ENCODE data around the gene PLAGL2.
A peak's percentile ranks its signal among the peaks of the same experiment; 100 is the strongest.

Gene PLAGL2

DNA sequence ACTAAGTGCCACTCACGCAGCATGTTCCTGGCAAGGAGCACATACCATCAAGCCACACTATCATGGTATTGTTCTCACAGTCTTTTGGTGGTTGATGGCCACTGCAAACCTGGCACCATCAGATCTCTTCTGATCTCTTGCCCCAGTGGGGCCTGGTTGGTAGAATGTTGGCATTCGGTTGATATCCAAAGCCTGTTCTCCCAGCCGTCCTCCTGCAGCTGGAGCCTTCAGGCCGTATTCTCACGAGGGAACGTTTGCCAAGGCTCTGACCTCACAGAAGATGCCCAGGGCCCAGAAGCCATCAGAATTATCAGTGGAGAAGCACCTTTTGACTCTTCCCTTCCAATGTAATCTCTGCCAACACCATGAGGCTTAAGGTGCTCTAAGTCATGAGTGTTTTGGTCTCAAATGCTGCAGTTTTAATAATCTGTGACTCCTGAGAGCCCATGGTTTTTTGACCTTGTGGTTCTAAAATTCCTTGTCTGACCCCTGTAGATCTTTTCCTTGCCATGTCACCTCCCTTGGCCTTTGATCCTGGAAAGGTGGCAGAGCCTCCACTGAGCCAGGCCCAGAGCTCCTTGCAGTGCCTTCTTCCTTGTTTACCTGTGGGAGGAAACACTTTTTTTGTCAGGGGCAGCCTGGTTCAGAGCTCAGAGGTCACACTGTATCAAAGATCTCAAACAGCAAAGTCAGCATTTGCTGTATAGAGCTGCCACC lies 27.9 kb upstream of the PLAGL2 start:
- Mint-ChIP-seq H3K36me3 (peaks cover 34% of the 10 kb centered on the region), H3K4me1 (peaks cover 50% of the 10 kb centered on the region), H3K4me3 (no peak overlapping the region), H3K9me3 (no peaks in the 10 kb centered on the region), H3K27me3 (no peaks in the 10 kb centered on the region), H3K27ac (peak overlapping the region; percentile 96)

DNA sequence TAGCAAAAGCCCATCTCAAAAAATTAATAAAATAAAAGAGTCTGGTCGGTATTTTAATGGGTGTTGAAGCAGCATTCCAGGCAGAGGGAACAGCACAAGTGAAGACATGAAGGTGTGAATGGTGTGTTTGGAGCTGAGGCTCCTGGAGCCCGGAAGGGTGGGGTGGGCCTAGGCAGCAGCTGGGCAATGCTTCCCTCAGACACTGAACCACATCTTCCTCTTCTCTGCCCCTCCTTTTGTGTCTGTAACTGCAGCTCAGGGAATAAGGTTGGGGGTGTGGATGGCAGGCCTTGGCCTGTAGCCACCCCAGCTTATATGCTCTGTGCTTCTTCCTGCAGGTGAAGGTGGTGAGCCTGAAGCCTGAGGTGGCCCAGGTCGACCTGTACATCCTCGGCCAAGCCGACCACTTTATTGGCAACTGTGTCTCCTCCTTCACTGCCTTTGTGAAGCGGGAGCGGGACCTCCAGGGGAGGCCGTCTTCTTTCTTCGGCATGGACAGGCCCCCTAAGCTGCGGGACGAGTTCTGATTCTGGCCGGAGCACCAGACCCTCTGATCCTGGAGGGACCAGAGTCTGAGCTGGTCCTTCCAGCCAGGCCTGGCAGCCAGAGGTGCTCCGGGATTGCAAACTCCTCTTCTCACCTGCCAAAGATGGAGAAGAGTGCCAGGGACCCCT lies 26.7 kb upstream of the PLAGL2 start:
- Mint-ChIP-seq H3K27ac (peak overlapping the region; percentile 62), H3K4me3 (no peak overlapping the region), H3K36me3 (peaks cover 34% of the 10 kb centered on the region), H3K4me1 (peaks cover 41% of the 10 kb centered on the region), H3K27me3 (no peaks in the 10 kb centered on the region), H3K9me3 (no peaks in the 10 kb centered on the region)

DNA sequence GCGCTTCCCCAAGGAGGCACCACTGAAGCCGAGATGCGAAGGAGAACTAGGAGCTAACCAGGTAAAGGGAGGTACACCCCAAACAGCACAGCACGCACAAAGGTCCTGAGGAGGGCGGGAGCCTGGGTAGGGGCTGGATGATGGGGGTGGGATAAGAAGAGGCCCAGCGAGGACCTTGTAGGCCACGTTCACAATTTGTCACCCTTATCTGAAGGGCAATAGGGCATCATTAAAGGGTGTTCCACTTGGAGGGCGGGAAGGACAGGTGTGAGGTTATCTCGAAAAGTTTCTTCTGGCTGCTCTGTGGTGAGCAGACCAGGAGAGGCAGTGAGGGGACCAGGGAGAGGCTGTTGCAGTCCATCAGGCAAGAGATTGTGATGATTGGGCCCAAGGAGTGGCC lies 25.7 kb upstream of the PLAGL2 start:
- peak overlapping the region; percentile 62 for H3K4me3 Mint-ChIP-seq
- H3K4me1 Mint-ChIP-seq = peaks cover 44% of the 10 kb centered on the region
- H3K9me3 Mint-ChIP-seq = no peaks in the 10 kb centered on the region
- H3K27ac Mint-ChIP-seq = peak overlapping the region; percentile 97
- no peaks in the 10 kb centered on the region for H3K27me3 Mint-ChIP-seq
- H3K36me3 Mint-ChIP-seq = peaks cover 39% of the 10 kb centered on the region

DNA sequence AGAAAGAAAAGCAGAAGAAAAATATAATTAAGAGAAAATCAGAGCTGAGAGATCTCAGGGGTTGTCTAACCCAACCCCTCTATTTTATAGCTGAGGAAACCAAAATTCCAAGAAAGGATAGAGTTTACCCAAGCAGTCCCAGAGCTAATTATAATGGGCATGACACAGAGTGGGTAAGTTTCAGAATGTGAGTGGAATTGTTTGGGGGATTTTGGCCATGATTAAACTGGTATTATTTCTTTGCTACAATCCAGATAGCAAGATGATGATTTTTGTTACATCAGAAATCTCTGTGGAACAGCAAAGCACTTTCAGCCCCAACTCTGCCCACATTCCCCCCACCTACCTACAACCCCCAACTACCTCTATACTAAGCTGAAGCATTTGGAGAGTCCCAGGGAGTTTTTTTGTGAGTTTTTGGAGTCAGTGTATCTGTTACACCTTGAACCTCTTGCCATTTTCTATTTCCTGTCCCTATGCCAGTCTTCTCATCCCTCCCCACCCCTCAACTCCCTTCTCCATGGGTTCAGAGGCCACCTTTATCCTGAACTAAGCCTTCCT lies 24.9 kb upstream of the PLAGL2 start:
- Mint-ChIP-seq H3K27ac (peak overlapping the region; percentile 97), H3K4me3 (peak overlapping the region; percentile 62), H3K36me3 (peaks cover 39% of the 10 kb centered on the region), H3K9me3 (no peaks in the 10 kb centered on the region), H3K27me3 (no peaks in the 10 kb centered on the region), H3K4me1 (peaks cover 43% of the 10 kb centered on the region)

DNA sequence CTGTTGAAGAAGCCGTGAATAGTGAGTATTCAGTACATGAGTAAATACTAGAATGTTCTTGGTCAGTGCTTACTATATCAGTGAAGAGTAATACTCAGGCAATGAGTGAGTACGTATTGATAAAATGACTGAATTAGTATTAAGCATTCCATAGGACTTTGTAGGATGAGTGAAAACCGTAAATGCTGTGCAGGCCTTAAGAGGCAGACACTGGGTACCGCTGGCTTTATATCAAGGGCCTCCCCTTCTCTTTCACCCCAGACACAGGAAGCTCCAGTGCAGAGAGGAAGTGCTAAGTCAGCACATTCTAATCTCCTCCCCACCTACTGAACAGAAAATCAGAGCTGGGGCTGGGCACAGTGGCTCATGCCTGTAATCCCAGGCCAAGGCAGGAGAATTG lies 24.3 kb upstream of the PLAGL2 start:
- no peaks in the 10 kb centered on the region for H3K27me3 Mint-ChIP-seq
- H3K9me3 Mint-ChIP-seq = no peaks in the 10 kb centered on the region
- peak overlapping the region; percentile 97 for H3K27ac Mint-ChIP-seq
- peak overlapping the region; percentile 62 for H3K4me3 Mint-ChIP-seq
- peaks cover 36% of the 10 kb centered on the region for H3K36me3 Mint-ChIP-seq
- H3K4me1 Mint-ChIP-seq = peaks cover 38% of the 10 kb centered on the region

DNA sequence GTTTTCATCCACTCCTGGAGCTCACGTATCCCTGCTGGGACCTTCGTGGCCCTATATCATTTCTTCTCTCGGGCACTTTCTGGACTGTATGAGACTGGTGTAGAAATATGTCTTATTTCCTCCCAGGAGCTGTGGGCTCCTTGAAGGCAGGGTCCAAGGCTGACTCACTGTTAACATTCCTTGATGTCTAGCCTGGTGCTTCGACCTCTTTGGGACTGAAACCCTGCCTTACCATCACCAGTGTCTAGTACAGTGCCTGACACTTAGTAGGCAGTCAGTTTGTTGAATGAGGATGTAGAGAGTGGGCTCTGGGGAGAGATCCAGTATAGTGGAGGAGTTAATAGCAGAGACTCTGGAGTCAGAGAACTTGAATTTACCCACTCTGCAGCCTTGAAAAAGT lies 23.7 kb upstream of the PLAGL2 start:
- peak overlapping the region; percentile 62 for H3K4me3 Mint-ChIP-seq
- H3K36me3 Mint-ChIP-seq = peaks cover 38% of the 10 kb centered on the region
- peak overlapping the region; percentile 97 for H3K27ac Mint-ChIP-seq
- no peaks in the 10 kb centered on the region for H3K9me3 Mint-ChIP-seq
- H3K27me3 Mint-ChIP-seq = no peaks in the 10 kb centered on the region
- H3K4me1 Mint-ChIP-seq = peaks cover 38% of the 10 kb centered on the region

DNA sequence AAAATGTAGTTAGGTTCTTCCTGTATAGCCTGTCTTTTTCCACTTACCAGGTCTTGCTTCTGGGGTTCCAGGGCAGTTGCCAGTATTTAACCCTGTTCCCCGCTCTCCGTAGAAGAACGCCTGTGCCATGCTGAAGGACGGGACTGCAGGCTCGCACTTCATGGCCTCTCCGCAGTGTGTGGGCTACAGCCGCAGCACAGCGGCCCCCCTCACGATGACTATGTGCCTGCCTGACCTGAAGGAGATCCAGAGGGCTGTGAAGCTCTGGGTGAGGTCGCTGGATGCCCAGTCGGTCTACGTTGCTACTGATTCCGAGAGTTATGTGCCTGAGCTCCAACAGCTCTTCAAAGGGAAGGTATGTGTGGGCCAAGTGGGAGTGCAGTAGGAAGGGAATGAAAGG lies 23.2 kb upstream of the PLAGL2 start:
- Mint-ChIP-seq H3K27me3 (no peaks in the 10 kb centered on the region), H3K9me3 (no peaks in the 10 kb centered on the region), H3K27ac (peak overlapping the region; percentile 25), H3K36me3 (peaks cover 37% of the 10 kb centered on the region), H3K4me3 (no peak overlapping the region), H3K4me1 (peaks cover 38% of the 10 kb centered on the region)

DNA sequence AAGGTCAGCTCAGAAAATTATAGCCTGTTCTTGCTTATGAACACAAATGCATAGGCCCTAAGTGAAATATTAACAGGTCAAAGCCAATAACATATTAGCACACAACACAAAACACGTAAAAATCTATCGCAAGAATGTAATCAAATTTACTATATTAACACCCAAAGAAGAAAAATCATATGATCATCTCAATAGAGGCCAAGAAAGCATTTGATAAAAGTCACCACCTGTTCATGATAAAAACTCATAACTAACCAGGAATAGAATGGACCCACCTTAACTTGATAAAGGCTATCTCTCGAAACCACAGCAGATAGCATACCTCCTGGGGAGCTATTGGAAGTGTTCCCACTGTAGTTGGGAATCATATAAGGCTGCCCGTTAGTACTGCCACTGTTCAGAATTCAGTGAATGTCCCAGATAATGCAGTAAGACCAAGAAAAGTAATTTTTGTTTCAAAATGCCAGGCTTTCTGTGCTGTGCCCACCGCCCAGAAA lies 21.8 kb upstream of the PLAGL2 start:
- no peak overlapping the region for H3K4me3 Mint-ChIP-seq
- H3K27me3 Mint-ChIP-seq = no peaks in the 10 kb centered on the region
- peaks cover 33% of the 10 kb centered on the region for H3K36me3 Mint-ChIP-seq
- peaks cover 38% of the 10 kb centered on the region for H3K4me1 Mint-ChIP-seq
- no peaks in the 10 kb centered on the region for H3K9me3 Mint-ChIP-seq
- peak overlapping the region; percentile 86 for H3K27ac Mint-ChIP-seq

DNA sequence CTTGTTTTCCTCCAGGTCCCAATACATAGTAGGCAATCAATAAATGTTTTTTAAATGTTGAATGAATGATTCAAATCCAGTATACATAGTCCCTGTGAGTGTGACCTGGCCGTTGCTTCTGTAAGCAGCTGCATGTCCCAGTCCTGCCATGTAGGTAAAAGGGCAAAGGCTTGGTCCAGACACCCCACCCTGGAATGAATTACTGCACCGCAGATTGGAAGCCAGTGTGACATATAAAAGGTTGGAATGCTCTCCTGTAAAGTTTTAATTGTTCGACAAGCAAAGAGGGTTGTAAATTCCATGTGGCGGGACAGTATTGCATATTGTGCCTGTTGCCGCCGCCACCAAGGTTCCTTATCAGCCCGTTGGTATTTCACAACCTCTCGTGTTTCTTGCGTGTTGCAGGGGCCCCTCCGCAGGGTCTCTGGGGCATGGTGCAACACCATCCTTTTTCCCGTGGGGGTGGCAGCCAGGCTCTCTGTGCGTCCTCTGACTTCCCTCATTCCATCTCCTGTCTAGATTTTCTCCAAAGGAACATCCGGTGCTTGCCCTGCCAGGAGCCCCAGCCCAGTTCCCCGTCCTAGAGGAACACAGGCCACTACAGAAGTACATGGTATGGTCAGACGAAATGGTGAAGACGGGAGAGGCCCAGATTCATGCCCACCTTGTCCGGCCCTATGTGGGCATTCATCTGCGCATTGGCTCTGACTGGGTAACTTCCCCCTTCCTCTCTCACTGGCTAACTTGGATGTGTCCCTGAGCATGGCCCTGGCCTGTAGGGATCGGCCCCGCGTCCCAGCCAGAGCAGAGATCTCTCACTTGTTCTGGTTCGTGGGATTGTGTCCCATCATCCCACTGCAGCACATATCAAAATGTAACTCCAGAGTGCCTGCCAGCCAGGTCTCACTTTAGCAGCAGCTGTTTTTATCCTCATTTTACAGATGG lies 20.5 kb upstream of the PLAGL2 start:
- Mint-ChIP-seq H3K4me1 (peaks cover 33% of the 10 kb centered on the region), H3K27ac (peak overlapping the region; percentile 46), H3K27me3 (no peaks in the 10 kb centered on the region), H3K9me3 (no peaks in the 10 kb centered on the region), H3K4me3 (no peak overlapping the region), H3K36me3 (peaks cover 27% of the 10 kb centered on the region)

DNA sequence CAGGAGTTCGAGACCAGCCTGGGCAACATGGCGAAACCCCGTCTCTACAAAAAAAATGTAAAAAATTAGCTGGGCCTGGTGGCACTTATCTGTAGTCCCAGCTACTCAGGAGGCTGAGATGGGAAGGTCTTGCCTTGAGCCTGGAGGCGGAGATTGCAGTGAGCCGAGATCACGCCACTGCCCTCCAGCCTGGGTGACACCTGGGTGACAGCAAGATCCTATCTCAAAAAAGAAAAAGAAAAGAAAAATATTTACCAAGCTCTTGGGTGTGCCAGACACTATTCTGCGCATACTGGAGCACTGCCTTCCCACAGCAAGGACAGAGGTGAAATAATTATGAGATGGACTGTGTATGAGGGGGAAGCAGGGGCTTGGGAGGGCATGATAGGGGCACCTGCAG lies 19.8 kb upstream of the PLAGL2 start:
- Mint-ChIP-seq H3K27me3 (no peaks in the 10 kb centered on the region), H3K36me3 (peaks cover 21% of the 10 kb centered on the region), H3K9me3 (no peaks in the 10 kb centered on the region), H3K4me3 (no peak overlapping the region), H3K27ac (no peak overlapping the region), H3K4me1 (peaks cover 26% of the 10 kb centered on the region)

DNA sequence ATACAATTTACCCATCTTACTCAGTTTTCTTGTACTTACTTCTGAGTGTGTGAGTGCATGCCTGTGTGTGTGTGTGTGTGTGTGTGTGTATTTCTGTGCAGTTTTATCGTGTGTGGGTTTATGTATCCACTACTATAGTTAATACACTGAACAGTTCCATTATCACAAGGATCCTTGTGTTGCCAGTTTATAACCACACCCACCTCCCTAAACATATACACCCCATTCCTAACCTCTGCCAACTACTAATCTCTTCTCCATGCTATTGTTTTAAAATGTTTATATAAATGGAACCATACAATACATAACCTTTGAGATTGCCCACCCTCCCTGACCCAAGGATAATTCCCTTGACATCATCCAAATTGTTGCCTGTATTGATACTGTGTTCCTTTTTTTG lies 18.8 kb upstream of the PLAGL2 start:
- Mint-ChIP-seq H3K27me3 (no peaks in the 10 kb centered on the region), H3K9me3 (no peaks in the 10 kb centered on the region), H3K4me1 (peaks cover 17% of the 10 kb centered on the region), H3K27ac (peak overlapping the region; percentile 26), H3K36me3 (peaks cover 14% of the 10 kb centered on the region), H3K4me3 (no peak overlapping the region)

DNA sequence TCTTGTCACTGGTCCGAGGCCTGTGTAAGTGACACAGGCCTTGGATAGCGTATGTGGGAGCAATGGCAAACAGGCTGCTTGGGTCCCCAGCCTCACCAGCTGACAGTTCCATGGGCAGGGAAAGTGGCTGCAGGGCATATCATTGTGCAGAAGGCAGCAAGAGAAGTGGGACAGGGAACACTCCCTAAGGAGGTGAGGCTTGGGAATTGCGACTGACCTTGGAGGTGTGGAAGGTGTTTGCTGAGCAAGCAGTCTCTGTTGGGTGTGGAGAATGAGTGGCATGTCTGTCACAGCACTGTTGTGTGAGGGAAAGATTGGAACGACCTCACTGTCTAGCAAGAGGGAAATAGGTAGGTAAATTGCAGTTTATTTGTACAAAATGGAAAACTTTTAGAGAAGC lies 16.9 kb upstream of the PLAGL2 start:
- Mint-ChIP-seq H3K36me3 (peaks cover 16% of the 10 kb centered on the region), H3K9me3 (no peaks in the 10 kb centered on the region), H3K27ac (no peak overlapping the region), H3K27me3 (no peaks in the 10 kb centered on the region), H3K4me3 (no peak overlapping the region), H3K4me1 (peaks cover 11% of the 10 kb centered on the region)

DNA sequence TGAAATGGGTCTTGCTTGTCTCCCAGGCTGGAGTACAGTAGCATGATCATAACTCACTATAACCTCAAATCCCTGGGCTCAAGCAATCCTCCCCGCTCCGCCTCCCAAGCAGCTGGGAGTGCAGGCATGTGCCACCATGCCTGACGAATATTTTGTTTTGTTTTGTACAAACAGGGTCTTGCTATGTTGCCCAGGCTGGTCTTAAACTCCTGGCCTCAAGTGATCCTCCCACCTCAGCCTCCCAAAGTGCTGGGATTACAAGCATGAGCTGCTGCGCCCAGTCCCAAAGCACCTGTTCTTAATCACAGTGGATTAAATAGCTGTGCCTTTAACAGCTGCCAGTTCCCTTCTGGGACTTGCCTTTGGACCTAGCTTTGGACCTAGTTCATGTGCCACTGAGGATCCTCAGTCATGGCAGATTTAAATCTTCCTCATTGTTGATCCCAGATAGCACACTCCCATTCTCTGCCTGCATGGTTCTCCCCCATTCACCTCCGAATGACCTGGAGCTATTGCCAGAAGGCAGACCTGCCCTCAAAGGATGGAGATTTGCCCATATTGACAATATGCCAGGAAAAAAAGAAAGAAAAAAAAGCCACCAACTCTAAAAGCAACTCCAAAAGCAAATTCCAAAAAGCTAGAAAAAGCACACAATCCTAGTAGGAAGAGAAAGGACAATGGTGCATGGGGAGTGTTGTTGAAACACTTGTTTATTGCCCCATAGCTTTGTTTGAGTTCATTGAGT lies 10.8 kb upstream of the PLAGL2 start:
- Mint-ChIP-seq H3K27ac (peak overlapping the region; percentile 63), H3K4me3 (no peak overlapping the region), H3K9me3 (no peaks in the 10 kb centered on the region), H3K27me3 (no peaks in the 10 kb centered on the region), H3K36me3 (peaks cover 35% of the 10 kb centered on the region), H3K4me1 (peaks cover 3% of the 10 kb centered on the region)

DNA sequence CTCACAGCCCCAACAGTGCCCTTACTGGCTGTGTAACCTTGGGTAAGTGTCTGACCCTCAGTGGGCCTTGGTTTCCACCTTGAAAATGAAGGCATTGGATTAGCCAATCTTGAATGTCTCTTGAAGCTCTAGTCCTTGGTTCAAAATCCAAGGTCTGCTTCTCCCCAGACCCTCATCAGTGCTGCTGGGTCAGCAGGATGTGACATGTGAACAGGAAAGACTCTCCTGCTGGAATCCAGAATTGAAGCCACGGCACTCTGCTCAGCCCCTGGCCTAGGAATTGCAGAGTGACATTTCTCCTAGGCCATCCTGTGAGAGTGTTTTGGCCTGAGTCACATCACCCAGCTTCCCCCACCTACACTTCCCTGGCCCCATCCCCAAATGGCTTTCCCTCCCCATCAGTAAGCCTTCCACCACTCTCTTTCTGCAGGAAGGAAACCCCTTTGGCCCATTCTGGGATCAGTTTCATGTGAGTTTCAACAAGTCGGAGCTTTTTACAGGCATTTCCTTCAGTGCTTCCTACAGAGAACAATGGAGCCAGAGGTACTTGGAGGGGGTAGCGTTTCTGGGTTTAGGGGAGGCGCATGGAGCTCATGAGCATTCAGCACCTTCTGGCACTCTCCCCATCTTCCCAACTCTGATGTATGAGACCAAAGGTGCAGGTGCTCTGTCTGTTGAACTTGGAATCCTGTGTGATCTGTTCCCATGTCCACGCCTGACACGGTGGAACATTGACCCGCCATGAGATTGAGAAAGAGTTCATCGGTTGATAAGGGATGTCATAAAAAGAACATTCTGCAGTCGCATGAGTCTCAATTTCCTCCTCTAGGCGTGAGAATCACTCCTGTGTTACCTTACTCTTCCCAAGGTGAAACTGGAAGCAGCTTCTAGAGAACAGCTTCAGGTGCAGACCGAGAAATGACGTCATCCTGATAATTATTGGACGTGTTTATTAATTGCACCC lies 8.9 kb upstream of the PLAGL2 start:
- Mint-ChIP-seq H3K36me3 (peaks cover 42% of the 10 kb centered on the region), H3K4me3 (no peak overlapping the region), H3K27ac (peak overlapping the region; percentile 8), H3K4me1 (peaks cover 12% of the 10 kb centered on the region), H3K9me3 (no peaks in the 10 kb centered on the region), H3K27me3 (no peaks in the 10 kb centered on the region)
